Smooth muscle cell (in vitro differentiated cells): Measurements from ENCODE around the gene NADK. TPM values are rescaled to one million over a fixed set of nuclear protein-coding genes. Genes with fewer than 3 reads are reported as not detected.

Source experiments
- DNase-seq: peaks from one replicate; lab custom pipeline; 2025; ENCODE audit not compliant: unreplicated experiment; lab: John Stamatoyannopoulos, UW
- H2AFZ ChIP-seq: fragments of 200-600 bp; sonication (generic); 2 replicates; pipeline ENCODE4 v1.6.0; 2016; ENCODE audit warnings: antibody characterized with exemption, low read depth, mild to moderate bottlenecking
- H3F3A ChIP-seq: fragments of 200-600 bp; sonication (generic); 2 replicates; pipeline ENCODE4 v1.6.0; 2017; ENCODE audit warnings: antibody characterized with exemption, low read depth
- H3K27ac ChIP-seq: fragments of 200-600 bp; sonication (generic); 2 replicates; pipeline ENCODE4 v1.5.1; 2016; ENCODE audit warnings: low read depth, mild to moderate bottlenecking
- H3K27me3 ChIP-seq: fragments of 200-600 bp; sonication (generic); 2 replicates; pipeline ENCODE4 v1.6.1; 2016; ENCODE audit warnings: low read depth, mild to moderate bottlenecking
- H3K36me3 ChIP-seq: fragments of 200-600 bp; sonication (generic); 2 replicates; pipeline ENCODE4 v1.5.1; 2016; ENCODE audit warnings: low read depth
- H3K4me1 ChIP-seq: fragments of 200-600 bp; sonication (generic); 2 replicates; pipeline ENCODE4 v1.5.1; 2016; ENCODE audit warnings: low read depth
- H3K4me2 ChIP-seq: fragments of 200-600 bp; sonication (generic); 2 replicates; pipeline ENCODE4 v1.6.0; 2016; ENCODE audit warnings: mild to moderate bottlenecking
- H3K4me3 ChIP-seq: fragments of 200-600 bp; sonication (generic); 2 replicates; pipeline ENCODE4 v1.5.1; 2016; ENCODE audit warnings: mild to moderate bottlenecking
- H3K79me2 ChIP-seq: fragments of 200-600 bp; sonication (generic); 2 replicates; pipeline ENCODE4 v1.6.0; 2016; ENCODE audit warnings: low read depth, mild to moderate bottlenecking
- H3K9ac ChIP-seq: fragments of 200-600 bp; sonication (generic); 2 replicates; pipeline ENCODE4 v1.6.0; 2016; ENCODE audit warnings: low read depth
- H3K9me3 ChIP-seq: fragments of 200-600 bp; sonication (generic); replicated peaks from 2 replicates; pipeline ENCODE4 v1.5.1; 2016; ENCODE audit warnings: low read depth
- H4K20me1 ChIP-seq: fragments of 200-600 bp; sonication (generic); 2 replicates; pipeline ENCODE4 v1.6.0; 2016; ENCODE audit warnings: low read depth
- WGBS: methylation state at CpG from one replicate; pipeline ENCODE4 v1.1.7; 2016; ENCODE audit warnings: low lambda C conversion rate; 5-methylcytosine and 5-hydroxymethylcytosine counted together
- polyA plus RNA-seq: library from polyadenylated mRNA; unstranded; fragments of >200 nt; fragmentation: Nextera tagmentation; extraction: Ambion mirVana; gene quantifications from 2 replicates; pipeline ENCODE4 v1.2.1, GENCODE V29; 2016
- total RNA-seq: library from RNA; depleted of rRNA; stranded (reverse); fragments of >200 nt; gene quantifications from 2 replicates; pipeline ENCODE4 v1.2.3, GENCODE V29; 2014
- TF ChIP-seq, protein P1 (sequence below): fragments of 200-600 bp; sonication (generic); IDR thresholded peaks from 2 replicates; pipeline ENCODE4 v1.5.1; 2017; ENCODE audit warnings: borderline replicate concordance, mild to moderate bottlenecking, antibody characterized with exemption; ENCODE audit not compliant: insufficient read depth, poor library complexity, severe bottlenecking

The NADK gene
- total and polyA plus RNA-seq, 2 experiments from 2014 or later: 32.7 to 37.8 TPM

- H3K4me3 ChIP-seq: peak overlapping the region; percentile 91
- DNase-seq: no peak
- H3K27ac ChIP-seq: no peak overlapping the region
- H3K79me2 ChIP-seq: peaks cover 42% of the 10 kb centered on the region
- H2AFZ ChIP-seq: no peak overlapping the region
- H3F3A ChIP-seq: peaks cover 11% of the 10 kb centered on the region
- TF ChIP-seq, protein P1, sequence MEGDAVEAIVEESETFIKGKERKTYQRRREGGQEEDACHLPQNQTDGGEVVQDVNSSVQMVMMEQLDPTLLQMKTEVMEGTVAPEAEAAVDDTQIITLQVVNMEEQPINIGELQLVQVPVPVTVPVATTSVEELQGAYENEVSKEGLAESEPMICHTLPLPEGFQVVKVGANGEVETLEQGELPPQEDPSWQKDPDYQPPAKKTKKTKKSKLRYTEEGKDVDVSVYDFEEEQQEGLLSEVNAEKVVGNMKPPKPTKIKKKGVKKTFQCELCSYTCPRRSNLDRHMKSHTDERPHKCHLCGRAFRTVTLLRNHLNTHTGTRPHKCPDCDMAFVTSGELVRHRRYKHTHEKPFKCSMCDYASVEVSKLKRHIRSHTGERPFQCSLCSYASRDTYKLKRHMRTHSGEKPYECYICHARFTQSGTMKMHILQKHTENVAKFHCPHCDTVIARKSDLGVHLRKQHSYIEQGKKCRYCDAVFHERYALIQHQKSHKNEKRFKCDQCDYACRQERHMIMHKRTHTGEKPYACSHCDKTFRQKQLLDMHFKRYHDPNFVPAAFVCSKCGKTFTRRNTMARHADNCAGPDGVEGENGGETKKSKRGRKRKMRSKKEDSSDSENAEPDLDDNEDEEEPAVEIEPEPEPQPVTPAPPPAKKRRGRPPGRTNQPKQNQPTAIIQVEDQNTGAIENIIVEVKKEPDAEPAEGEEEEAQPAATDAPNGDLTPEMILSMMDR: no peak
- H3K27me3 ChIP-seq: no peaks in the 10 kb centered on the region
- no peak overlapping the region for H3K9ac ChIP-seq
- no peaks in the 10 kb centered on the region for H3K9me3 ChIP-seq
- peaks cover 21% of the 10 kb centered on the region for H3K4me1 ChIP-seq
- peaks cover 52% of the 10 kb centered on the region for H4K20me1 ChIP-seq
- peak overlapping the region; percentile 100 for H3K4me2 ChIP-seq
- H3K36me3 ChIP-seq: no peaks in the 10 kb centered on the region
- 3% methylated on average over 45 of the region's 68 CpGs for WGBS
Observed at GRCh38 chr1:1778663-1779319, 521 bp upstream of the NADK start.

- H3K36me3 ChIP-seq: no peaks in the 10 kb centered on the region
- no peak overlapping the region for H2AFZ ChIP-seq
- DNase-seq: no peak
- peaks cover 5% of the 10 kb centered on the region for H3F3A ChIP-seq
- no peaks in the 10 kb centered on the region for H3K9me3 ChIP-seq
- H3K79me2 ChIP-seq: peaks cover 55% of the 10 kb centered on the region
- under 1% methylated on average over 6 of the region's 6 CpGs for WGBS
- peak overlapping the region; percentile 91 for H3K4me3 ChIP-seq
- peaks cover 13% of the 10 kb centered on the region for H3K4me1 ChIP-seq
- H4K20me1 ChIP-seq: peaks cover 40% of the 10 kb centered on the region
- peak overlapping the region; percentile 76 for H3K9ac ChIP-seq
- TF ChIP-seq, protein P1: no peak
- peak overlapping the region; percentile 39 for H3K27ac ChIP-seq
- H3K4me2 ChIP-seq: peak overlapping the region; percentile 100
- H3K27me3 ChIP-seq: no peaks in the 10 kb centered on the region
Observed at GRCh38 chr1:1777583-1777899, 729 bp downstream of the NADK start.

GRCh38 chr1:1776672-1777582 lies 1.3 kb downstream of the NADK start:
- H3K9me3 ChIP-seq: no peaks in the 10 kb centered on the region
- DNase-seq: no peak
- peaks cover 61% of the 10 kb centered on the region for H3K79me2 ChIP-seq
- H3K27me3 ChIP-seq: no peaks in the 10 kb centered on the region
- peak overlapping the region; percentile 39 for H3K27ac ChIP-seq
- H2AFZ ChIP-seq: no peak overlapping the region
- H3K9ac ChIP-seq: peak overlapping the region; percentile 76
- 72% methylated on average over 9 of the region's 9 CpGs for WGBS
- H3K4me1 ChIP-seq: peaks cover 11% of the 10 kb centered on the region
- TF ChIP-seq, protein P1: no peak
- peaks cover 35% of the 10 kb centered on the region for H4K20me1 ChIP-seq
- H3K36me3 ChIP-seq: no peaks in the 10 kb centered on the region
- H3K4me2 ChIP-seq: peak overlapping the region; percentile 100
- H3F3A ChIP-seq: peaks cover 5% of the 10 kb centered on the region
- H3K4me3 ChIP-seq: peak overlapping the region; percentile 91
